Measurements from ENCODE around the gene ERCC5.

ERCC5 gene

GRCh38 chr13:102917019-102917418 is 71.2 kb downstream of the ERCC5 start:
- no peak overlapping the region for H3K27ac Mint-ChIP-seq
- H3K9me3 Mint-ChIP-seq = no peaks in the 10 kb centered on the region
- no peak overlapping the region for H3K4me3 Mint-ChIP-seq
- DNase-seq = no peak
- no peak for ATAC-seq
- peaks cover 55% of the 10 kb centered on the region for H3K27me3 Mint-ChIP-seq
- H3K4me1 Mint-ChIP-seq = no peaks in the 10 kb centered on the region

GRCh38 chr13:102922184-102922583 is 76.4 kb downstream of the ERCC5 start:
- Mint-ChIP-seq H3K9me3 (peaks cover 12 to 18% of the 10 kb centered on the region in 2 donors), H3K27me3 (peaks cover 44% of the 10 kb centered on the region), H3K27ac (no peak overlapping the region), H3K4me3 (no peak overlapping the region), H3K4me1 (no peaks in the 10 kb centered on the region)
- ATAC-seq (no peak), DNase-seq (no peak)
